ENCODE data around the gene SORD. TPM values are rescaled to one million over a fixed set of nuclear protein-coding genes. Genes with fewer than 3 reads are reported as not detected.
A peak's percentile ranks its signal among the peaks of the same experiment; 100 is the strongest.
"Not testable (repeated sequence)": the region's sequence is repeated elsewhere in the genome, so short reads cannot be mapped to it uniquely, and the experiment has no call there.

The SORD gene
- total RNA-seq, 2 donors from 2014 or later = 10.6 to 14.5 TPM

DNA sequence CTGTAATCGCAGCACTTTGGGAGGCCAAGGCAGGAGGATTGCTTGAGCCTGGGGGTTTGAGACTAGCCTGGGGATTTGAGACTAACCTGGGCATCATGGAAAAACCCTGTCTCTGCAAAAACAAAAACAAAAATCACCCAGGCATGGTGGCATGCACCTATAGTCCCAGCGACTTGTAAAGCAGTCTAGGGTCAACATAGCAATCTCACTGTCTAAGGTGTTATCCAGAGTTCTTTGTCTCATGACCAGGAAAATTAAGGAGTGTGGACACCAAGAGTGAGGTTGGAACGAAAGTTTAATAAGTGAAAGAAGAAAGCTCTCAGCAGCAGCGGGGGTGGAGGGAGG, 25.4 kb downstream of the SORD start:
- DNase-seq; ATAC-seq; intact Hi-C loops (cut with DNase I): not testable (repeated sequence)

DNA sequence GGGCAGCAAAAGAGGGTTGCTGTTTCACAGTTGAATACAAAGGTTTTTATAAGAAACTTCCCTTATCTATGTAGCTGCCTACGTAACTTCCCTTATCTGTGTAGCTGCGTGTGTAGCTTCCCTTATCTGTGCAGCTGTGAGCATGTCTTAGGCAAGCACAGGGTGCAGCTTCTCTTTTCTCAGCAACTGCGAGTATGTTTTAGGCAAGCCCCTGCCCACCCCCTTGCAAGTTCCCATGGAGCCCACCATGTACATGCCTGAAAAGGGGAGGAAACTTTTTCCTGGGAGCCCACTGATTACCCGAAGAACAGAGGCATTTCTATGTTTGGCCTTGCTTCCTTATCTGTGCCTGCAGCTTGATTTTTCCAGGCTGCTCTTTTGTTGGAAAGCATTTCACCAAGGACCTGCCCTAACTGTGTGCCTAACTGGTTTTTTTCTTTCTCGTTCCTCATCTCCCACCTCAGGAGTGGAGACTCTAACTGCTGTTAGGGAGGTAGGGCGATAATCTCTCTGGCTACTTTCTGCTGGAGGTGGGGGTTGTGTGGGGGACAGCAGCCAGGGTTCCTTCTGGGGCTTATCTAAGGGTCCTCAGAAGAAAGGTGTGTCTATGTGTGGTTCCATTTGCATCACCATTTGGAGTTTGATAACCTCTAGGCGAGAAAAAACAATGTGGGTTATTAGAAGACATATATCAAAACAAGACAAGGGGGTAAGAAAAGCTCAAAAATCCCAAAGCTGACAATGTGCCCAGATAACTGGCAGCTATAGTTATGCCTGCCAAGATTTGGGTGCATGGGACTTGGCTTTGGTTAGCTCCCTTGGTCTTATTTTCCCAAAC, 26.0 kb downstream of the SORD start:
- ATAC-seq (peak; percentile 55 to 78), DNase-seq (no peak)
- intact Hi-C loops (cut with DNase I) = no loop called here

DNA sequence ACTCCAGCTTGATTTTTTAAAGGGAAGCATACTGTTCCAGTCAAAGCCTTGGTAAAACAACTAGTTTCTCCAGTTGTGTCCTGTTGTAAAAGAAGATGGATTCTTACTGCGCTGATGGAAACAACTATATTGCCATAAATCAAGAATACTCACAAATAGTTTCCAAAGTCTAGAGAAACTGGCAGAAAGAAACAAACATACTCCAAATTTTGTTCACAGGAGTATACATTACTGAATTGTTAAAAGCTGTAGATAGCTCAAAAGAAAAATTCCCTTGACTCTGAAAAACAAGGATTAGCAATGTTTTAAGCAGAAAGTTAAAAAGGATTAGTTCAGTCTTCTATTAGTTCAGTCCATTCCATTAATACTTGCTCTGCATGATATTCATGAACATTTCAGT, 27.6 kb downstream of the SORD start:
- DNase-seq (no peak), ATAC-seq (no peak)
- intact Hi-C loops (cut with DNase I) = no loop called here

DNA sequence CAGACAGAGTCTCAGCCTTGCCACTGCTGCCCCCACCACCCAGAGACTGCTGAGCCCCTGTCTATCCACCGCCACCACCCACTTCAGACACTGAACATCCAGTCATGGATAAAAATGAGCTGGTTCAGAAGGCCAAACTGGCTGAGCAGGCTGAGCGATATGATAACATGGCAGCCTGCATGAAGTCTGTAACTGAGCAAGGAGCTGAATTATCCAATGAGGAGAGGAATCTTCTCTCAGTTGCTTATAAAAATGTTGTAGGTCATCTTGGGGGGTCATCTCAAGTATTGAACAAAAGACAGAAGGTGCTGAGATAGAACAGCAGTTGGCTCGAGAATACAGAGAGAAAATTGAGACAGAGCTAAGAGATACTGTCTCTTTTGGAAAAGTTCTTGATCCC, 29.7 kb downstream of the SORD start:
- intact Hi-C loops (cut with DNase I); ATAC-seq; DNase-seq: not testable (repeated sequence)

DNA sequence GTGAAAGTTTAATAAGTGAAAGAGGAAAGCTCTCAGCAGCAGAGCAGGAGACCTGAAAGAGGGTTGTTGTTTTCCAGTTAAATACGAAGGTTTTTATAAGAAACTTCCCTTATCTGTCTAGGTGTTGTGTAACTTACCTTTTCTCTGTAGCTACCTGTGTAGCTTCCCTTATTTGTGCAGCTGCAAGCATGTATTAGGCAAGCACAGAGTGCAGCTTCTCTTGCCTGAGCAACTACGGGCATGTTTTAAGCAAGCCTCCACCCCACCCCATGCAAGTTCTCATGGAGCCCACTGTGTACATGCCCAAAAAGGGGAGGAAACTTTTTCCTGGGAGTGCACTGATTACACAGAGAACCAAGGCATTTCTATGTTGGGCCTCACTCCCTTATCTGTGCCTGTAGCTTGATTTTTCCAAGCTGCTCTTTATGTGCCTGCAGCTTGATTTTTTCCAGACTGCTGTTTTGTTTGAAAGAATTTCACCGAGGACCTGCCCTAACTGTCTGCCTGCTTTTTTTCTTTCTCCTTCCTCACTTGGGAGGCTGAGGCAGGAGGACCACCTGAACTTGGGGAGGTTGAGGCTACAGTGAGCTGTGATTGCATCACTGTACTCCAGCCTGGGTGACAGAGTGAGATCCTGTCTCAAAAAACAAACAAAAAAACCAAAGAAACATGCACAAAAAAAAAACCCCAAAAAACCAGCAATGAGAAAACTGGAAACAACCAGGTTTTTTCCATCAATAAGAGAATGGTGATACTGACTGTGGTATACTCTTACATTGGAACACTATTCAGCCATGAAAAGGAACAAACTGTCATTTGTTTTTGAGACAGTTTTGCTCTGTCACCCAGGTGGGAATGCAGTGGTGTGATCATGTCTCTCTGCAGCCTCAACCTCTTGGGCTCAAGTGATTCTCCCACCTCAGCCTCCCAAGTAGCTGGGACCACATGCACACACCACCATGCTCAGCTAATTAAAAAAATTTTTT, 36.0 kb downstream of the SORD start:
- ATAC-seq; intact Hi-C loops (cut with DNase I); DNase-seq: not testable (repeated sequence)

DNA sequence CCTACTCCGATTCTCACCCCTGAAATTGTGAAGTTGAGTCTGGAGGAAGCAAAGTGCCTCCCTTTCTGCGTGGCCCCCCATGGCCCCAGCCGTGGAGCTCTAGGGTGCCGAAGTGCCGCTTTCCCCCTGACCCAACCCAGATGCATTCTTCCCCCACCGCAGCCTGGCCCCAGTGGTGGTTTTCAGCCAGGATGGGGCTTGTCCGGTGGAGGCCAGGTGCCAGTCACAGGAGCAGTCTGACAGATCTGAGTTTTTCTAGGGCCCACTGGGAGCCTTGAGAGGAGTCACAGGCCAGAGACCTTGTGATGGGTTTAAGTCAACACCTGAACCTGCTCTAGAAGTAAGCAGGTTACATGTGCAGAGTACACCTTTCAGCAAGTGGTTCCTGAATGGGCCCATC, 39.3 kb downstream of the SORD start:
- ATAC-seq; intact Hi-C loops (cut with DNase I); DNase-seq: not testable (repeated sequence)

DNA sequence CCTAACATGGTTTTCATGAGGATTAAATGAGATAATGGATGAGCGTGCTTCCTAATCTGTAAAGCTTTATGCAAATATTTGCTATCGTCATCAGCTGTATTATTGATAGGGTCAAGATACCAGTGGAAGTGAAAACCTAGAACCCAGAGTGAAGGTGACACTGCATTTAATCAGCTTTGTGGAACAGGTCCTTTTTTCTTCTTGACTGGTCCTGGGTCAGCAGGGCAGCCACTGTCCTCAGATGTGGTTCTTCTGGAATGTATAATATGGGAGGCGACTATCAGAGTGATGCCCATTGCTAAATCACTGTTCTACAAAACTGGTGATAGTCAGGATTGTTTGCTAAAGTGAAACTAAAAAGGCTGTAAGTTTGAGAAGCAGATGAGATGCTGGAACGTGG, 41.4 kb downstream of the SORD start:
- no peak for DNase-seq
- ATAC-seq = no peak
- intact Hi-C loops (cut with DNase I) = no loop called here

DNA sequence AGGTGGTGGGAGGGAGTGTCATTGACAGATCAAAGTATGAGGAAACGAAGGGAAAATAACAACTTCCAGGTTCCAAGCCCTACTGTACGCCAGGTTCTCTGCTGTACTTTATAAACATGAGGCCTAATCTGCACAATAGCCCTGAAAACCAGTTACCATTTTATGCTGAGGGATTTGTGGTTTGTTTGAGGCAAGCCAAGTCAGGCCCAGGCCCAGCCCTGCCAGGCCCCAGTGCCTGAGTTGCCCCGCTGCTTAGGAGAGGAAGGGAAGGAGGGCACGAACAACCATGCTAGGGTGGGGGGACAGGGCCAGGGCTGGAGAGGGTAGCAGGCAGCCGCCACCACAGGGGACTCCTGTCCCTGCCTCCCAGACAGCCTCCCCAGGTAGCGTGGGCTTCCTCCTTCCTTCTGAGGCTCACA, 47.0 kb downstream of the SORD start:
- ATAC-seq; intact Hi-C loops (cut with DNase I); DNase-seq: not testable (repeated sequence)

DNA sequence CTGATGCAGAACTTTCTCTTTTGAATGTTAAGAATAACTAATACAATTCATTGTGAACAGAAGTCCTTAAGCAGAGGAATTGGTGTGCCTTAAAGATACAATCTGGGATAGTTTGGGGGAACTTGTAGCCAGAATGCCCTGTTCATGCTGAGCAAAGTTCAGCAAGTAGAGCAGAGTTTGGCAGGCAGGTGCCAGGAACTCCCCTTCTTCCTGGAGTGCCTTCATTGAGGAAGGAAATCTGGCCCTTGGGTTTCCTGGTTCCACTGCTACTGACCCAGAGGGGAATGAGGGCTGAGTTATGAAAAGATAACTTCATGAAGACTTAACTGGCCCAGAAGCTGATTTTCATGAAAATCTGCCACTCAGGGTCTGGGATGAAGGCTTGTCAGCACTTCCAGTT, 50.6 kb downstream of the SORD start:
- ATAC-seq; DNase-seq; intact Hi-C loops (cut with DNase I): not testable (repeated sequence)

DNA sequence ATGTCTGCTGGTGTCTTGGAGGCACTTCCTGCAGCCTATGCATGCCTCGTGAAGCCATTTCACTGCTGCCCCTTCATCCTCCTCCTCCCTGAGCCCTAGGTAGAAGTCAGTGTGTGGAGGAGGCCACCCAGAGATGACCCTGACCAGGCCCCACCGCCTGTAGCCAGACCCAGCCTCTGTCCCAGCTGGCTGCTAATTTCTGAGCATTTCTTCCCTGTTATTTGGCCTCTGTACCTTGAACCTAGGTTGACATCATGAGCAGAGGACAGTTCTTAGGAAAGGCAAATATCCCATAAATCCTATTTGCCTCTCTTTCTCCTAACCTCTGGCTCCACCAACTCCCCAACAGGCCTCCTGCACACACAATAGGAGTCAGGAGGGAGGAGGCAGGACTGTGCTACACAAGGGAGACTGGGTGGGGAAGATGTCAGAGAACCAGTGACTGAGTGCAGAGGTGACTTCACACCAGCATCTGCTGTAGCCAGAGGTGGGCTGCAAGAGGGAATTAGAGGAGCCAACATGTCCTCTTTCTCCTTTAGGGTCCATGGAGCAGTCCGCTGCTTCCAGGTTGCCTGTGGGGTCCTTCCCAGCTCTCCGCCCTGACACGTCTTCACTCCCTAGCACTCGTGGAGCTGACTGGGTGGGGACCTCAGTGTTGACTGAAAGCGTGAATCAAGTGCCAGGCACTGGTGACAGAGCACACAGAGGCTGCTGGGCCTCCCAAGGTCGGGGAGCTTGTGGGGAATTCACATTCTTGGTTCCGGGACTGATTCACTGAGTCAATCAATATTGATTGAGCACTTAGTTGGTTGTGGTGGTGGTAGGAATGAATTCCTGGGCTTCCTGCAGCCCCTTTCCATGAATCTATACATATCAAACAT, 52.7 kb downstream of the SORD start:
- intact Hi-C loops (cut with DNase I); ATAC-seq: not testable (repeated sequence)

DNA sequence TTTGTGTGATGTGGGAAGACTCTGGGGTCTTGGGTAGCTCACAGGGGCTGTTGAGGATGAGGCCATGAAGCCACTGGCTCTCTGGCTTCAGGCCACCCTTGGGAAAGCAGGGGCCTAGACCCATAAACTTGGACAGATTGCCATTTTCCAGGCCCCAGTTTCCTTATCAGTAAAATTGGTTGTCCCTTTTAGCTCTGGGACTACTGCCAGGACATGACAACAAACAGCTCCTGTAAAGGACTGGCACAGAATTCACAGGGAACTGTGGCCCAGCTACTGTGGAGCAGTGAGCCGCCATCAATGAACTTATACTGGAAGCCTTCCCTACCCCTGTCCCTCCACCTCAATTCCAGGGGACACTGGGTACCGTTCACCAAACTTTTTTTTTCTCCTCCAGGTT, 54.4 kb downstream of the SORD start:
- peak; percentile 17 to 42 for ATAC-seq
- DNase-seq; intact Hi-C loops (cut with DNase I): not testable (repeated sequence)

More for the DNA sequence above, 52.7 kb downstream of the SORD start:
- DNase-seq = not testable (repeated sequence)

DNA sequence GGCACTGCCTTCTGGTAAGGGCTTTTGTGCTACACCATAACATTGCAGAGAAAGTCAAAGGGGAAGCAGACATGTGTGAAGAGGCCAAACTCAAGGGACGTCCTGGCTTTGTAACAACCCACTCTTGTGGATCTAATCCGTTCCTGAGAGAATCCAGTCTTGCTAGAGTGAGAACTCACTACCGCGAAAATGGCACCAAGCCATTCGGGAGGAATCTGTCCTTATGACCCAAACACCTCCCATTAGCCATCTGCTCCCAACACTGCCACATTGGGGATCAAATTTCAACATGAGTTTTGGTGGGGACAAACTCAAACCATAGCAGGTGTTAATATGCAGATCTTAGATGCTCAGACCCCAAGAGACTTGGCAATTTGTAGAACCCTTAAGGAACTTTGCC, 56.2 kb downstream of the SORD start:
- intact Hi-C loops (cut with DNase I); DNase-seq: not testable (repeated sequence)
- ATAC-seq = peak; percentile 15 to 64

DNA sequence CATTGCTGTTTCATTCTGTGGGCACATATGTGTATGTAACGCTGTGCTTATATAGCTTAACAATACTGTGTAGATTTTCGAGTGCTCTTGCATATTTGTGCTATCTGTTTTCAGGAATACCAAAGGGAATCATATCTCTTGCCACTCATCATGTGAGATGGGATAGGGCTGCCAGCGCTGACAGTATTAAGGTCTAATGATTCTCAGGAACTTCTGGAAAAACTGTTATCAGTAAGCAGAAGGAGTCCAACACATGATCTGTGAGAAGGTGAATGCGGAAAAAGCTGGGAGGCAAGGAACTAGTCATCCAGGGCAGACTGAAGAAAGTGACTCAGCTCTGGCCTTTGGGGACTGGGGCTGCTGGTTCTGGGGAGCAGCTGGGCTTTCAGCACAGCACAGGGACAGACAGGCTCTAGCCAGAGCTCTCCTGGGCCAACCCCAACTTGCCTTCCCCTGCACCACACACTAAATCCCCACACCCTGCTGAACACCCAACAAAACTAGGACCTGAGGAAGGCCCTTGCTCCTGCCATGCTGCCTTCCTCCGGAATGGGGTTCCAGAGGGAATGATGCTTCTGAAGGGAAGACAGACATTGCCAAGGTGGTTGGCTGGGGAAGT, 56.7 kb downstream of the SORD start:
- peak; percentile 14 to 75 for ATAC-seq
- DNase-seq; intact Hi-C loops (cut with DNase I): not testable (repeated sequence)

DNA sequence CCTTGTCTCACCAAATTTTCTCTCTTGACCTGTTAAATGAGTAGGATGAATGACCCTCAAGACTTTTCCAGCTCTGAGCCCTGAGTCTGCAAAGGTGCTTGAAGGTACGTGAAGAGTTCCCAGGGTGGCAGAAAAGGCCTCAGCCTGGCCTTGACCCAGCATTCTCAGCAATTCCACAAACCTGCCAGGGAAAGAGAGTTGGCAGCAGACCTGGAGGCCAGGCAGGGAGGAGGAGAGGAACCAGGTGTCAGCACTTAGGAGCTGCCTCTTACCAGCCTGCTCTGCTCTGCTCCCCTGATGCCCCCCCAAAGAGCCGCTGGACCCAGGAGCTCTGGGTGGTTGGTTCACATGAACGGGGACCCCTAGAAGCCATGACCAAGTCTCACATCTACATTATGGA, 57.6 kb downstream of the SORD start:
- DNase-seq; intact Hi-C loops (cut with DNase I): not testable (repeated sequence)
- peak; percentile 27 to 43 for ATAC-seq

DNA sequence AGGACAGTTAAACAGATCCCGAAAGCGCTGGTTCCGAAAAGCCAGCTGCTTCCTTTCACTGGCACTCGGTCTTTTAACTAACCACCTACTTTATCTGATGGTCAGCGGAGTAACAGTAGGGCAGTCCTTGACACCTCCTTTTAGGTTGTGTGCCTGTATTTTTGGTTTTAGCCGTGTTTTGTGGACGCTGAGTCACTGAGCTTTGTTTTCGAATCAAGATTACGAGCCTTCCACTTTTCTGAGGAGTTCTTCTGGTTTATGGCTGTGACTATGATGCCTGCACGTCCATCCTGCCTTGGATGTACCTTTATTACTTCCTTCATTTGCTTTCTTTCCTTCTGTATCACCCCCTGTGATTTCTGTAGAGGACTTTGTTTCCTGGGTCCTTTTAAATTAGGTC, 59.4 kb downstream of the SORD start:
- DNase-seq; ATAC-seq; intact Hi-C loops (cut with DNase I): not testable (repeated sequence)

DNA sequence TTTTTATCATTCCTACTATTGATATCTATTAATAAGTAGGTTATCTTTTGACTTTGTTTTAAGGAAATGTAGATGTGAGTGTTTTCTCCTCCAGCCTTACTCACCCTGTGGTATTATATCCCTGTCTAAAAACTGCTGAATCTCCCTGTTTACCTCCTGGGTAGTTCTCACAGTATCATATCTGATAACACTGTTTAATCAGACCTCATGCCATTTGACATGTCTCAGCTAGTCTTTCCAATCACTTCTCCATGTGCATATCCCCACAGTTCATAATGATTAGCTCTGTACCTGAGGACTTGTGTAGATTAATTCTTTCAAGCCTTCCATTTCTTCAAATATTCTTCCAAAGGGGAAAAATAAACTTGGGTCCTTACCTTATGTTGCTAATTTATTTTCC, 60.2 kb downstream of the SORD start:
- ATAC-seq = no peak
- intact Hi-C loops (cut with DNase I) = no loop called here
- DNase-seq = no peak

DNA sequence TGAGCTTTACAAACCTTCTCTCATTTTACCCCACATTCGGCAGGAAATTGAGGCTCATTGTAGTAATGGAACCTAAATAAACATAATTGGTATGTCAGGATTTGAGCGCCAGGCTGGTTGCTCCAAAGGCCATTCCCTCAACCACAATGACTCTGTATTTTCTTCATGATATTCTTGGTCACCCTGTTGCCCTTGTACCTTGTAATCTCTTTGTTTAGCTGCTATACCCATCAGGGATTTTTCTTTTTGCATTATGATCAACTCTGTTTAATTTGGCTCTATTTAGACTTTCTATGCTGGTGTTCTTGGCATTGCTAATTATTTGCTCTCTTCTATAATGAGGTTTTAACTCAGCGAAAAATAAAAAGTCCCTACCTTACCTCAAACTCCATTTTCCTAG, 61.2 kb downstream of the SORD start:
- intact Hi-C loops (cut with DNase I) = no loop called here

DNA sequence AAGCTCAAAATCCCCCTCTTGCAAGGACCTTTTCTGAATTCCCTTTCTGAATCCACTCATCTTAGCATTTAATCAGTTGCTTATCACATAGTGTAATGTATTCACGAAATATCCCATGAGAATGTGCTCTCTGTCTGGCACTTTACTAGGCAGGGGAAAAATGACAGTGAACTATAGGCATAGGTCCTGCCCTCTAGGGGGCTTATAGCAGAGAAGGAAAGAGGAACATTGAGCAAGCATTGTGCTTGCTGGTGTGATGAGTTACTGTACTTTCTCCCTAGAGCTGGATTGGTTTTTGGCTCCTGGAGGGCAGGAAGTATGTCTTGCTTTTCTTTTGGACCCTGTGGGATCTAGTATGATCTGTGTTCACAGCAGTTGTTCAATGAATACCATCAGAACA, 64.5 kb downstream of the SORD start:
- DNase-seq (no peak), ATAC-seq (no peak)
- intact Hi-C loops (cut with DNase I) = no loop called here

More for the DNA sequence above, 61.2 kb downstream of the SORD start:
- DNase-seq = no peak
- no peak for ATAC-seq

Data from left cardiac atrium (tissue), 4 donors.